NT2/D1 (cell line): ENCODE measurements around the gene BMP6.

ENCODE experiments used
- DNase-seq: peaks from one replicate; pipeline ENCODE4 v3.0.0-alpha.2; 2011; ENCODE audit warnings: low read depth, low spot score
- H3K27me3 ChIP-seq: 2 replicates; pipeline ENCODE4 v1.6.0; 2011; ENCODE audit warnings: mild to moderate bottlenecking; ENCODE audit not compliant: insufficient read length, insufficient read depth
- H3K36me3 ChIP-seq: 2 replicates; pipeline ENCODE4 v1.6.1; 2011; ENCODE audit warnings: mild to moderate bottlenecking, low read length, mixed read lengths; ENCODE audit not compliant: insufficient read depth, insufficient read length
- H3K4me1 ChIP-seq: 2 replicates; pipeline ENCODE4 v1.5.1; 2011; ENCODE audit not compliant: insufficient read depth, insufficient read length
- H3K4me3 ChIP-seq: 2 replicates; pipeline ENCODE4 v1.5.1; 2011; ENCODE audit warnings: low read depth; ENCODE audit not compliant: insufficient read length
- H3K9ac ChIP-seq: 2 replicates; pipeline ENCODE4 v1.6.0; 2011; ENCODE audit warnings: low read depth; ENCODE audit not compliant: insufficient read length
- H3K9me3 ChIP-seq: 2 replicates; pipeline ENCODE4 v1.5.1; 2011; ENCODE audit warnings: mild to moderate bottlenecking, low read length; ENCODE audit not compliant: insufficient read depth
- SUZ12 ChIP-seq: IDR thresholded peaks from 2 replicates; pipeline ENCODE4 v1.6.1; 2011; ENCODE audit not compliant: insufficient read length, insufficient read depth; ENCODE audit errors: extremely low read depth
- YY1 ChIP-seq: IDR thresholded peaks from 2 replicates; pipeline ENCODE4 v1.6.1; 2011; ENCODE audit not compliant: insufficient read length, insufficient read depth
- ZNF274 ChIP-seq: IDR thresholded peaks from 2 replicates; pipeline ENCODE4 v1.6.1; 2011; ENCODE audit warnings: mild to moderate bottlenecking, low read depth, low read length

Gene BMP6

DNA sequence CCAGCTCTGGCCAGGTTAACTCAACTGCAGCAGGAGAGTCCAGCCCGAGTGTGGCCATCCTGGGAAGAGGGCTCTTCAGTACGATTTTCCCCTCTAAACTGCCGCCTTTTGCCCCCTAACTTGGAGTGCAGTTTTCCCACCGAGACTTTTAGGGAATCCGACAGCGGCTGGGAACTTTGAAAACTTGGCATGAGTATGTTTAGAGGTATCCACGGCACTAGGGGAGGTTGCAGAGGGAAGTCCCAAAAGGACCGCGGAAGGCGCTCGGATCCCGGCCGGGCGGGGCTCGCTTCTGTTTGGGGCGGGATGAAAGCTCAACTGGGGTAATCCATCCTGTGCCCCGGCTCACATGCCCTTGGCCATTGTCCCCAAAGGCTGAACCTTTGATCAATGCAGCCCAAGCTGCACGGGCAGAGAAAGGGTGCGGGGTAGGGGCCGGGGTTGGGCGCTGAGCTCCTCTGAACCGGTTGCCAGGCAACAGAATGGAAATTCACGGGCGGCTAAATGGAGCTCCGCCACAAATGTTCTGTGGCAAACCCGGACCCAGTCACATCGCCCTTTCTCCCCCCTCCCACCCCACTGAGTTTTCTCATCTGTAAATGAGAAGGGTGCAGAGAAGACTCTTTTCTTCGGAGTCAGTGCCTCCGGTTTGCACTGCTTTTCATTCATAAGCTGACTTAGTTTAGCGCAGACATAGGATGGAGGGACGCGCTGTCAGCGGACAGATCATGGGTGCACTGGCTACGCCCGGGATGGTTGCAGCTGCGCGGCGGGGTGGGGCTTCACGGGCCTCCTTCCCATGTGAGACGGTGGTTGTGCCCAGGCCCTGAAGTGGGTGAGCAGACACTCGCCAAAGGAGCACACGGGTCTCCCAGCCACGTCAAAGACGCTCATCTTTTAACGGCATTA lies 2.3 kb downstream of the BMP6 start:
- Histone ChIP-seq H3K4me1 (no peaks in the 10 kb centered on the region), H3K4me3 (peak overlapping the region; percentile 47), H3K36me3 (no peaks in the 10 kb centered on the region), H3K27me3 (peaks cover 68% of the 10 kb centered on the region), H3K9ac (peak overlapping the region; percentile 74), H3K9me3 (no peaks in the 10 kb centered on the region)
- no peak for TF ChIP-seq YY1
- TF ChIP-seq SUZ12 = no peak
- no peak for DNase-seq

DNA sequence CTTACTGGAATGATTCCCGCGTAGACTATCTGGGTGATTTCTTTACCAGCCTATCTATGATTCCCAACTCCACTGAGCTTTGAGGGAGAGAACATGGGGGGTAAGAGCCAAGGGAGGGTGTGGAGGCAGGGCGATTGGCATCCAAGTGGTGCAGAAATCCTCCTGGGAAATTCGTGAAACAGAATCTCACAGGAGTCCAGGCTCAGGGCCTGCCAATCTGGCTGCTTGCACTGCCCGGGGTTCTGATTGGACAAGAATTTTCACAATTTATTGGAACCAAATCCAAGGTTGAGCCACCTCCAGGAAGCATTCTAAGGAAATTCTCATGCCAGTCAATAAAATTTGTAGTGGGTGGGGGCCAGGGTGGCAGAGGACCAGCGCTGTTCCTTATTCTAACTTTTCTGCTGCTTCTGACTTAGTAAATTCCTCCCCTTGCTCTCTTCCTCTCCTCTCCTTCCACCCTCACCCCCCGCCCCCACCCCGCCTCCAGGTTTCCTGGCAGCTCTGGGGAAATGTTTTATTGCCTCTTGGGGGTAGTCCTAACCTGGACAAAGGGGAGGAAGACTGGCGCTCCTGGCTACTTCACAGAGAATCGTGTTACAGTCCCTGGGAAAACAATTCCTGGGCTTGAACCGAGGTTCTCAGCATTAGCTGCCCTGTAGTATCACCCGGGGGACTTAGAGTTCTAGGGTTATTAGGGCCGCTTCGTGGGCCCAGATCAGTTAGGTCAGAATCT lies 3.1 kb downstream of the BMP6 start:
- TF ChIP-seq SUZ12 (no peak), ZNF274 (no peak), YY1 (no peak)
- no peaks in the 10 kb centered on the region for H3K4me1 ChIP-seq
- no peaks in the 10 kb centered on the region for H3K9me3 ChIP-seq
- no peaks in the 10 kb centered on the region for H3K36me3 ChIP-seq
- H3K4me3 ChIP-seq = peak overlapping the region; percentile 47
- H3K9ac ChIP-seq = peak overlapping the region; percentile 10
- H3K27me3 ChIP-seq = peaks cover 59% of the 10 kb centered on the region
- no peak for DNase-seq

- Histone ChIP-seq H3K27me3 (peaks cover 48% of the 10 kb centered on the region), H3K9ac (peak overlapping the region; percentile 3)
Observed at GRCh38 chr6:7730001-7730783, 4.3 kb downstream of the BMP6 start.

GRCh38 chr6:7730784-7731227 lies 4.9 kb downstream of the BMP6 start:
- no peaks in the 10 kb centered on the region for H3K9me3 ChIP-seq
- no peaks in the 10 kb centered on the region for H3K36me3 ChIP-seq
- no peak for DNase-seq
- H3K27me3 ChIP-seq = peaks cover 42% of the 10 kb centered on the region
- TF ChIP-seq SUZ12 (no peak), YY1 (no peak), ZNF274 (no peak)
- no peak overlapping the region for H3K9ac ChIP-seq
- H3K4me1 ChIP-seq = no peaks in the 10 kb centered on the region
- no peak overlapping the region for H3K4me3 ChIP-seq

More at GRCh38 chr6:7730001-7730783, 4.3 kb downstream of the BMP6 start:
- no peak for TF ChIP-seq YY1
- TF ChIP-seq SUZ12 = no peak
- TF ChIP-seq ZNF274 = no peak
- no peaks in the 10 kb centered on the region for H3K9me3 ChIP-seq
- H3K4me3 ChIP-seq = no peak overlapping the region
- DNase-seq = no peak
- H3K4me1 ChIP-seq = no peaks in the 10 kb centered on the region
- no peaks in the 10 kb centered on the region for H3K36me3 ChIP-seq

DNA sequence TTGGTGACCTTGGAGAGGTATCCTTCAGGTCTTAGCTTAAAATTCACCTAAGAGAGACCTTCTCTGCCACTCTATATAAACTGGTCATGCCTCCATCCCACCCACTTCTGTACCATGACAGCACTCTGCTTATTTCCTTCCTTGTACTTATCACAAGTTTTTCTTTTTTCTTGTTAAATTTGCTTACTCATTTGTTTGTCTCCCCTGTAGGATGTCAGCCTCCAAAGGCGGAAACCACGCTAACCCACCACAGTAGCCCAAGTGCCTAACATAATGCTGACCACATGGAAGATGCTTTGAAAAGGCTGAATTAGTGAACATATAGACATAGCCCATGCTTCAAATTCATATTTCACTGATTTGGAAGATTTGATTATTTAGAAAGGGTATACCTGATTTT lies 5.4 kb downstream of the BMP6 start:
- Histone ChIP-seq H3K36me3 (no peaks in the 10 kb centered on the region), H3K9ac (no peak overlapping the region), H3K27me3 (peaks cover 37% of the 10 kb centered on the region), H3K9me3 (no peaks in the 10 kb centered on the region), H3K4me3 (no peak overlapping the region), H3K4me1 (no peaks in the 10 kb centered on the region)
- no peak for DNase-seq
- no peak for TF ChIP-seq ZNF274
- TF ChIP-seq YY1 = no peak

GRCh38 chr6:7732228-7732627 lies 6.3 kb downstream of the BMP6 start:
- DNase-seq = no peak
- TF ChIP-seq SUZ12 (no peak), YY1 (no peak)
- Histone ChIP-seq H3K27me3 (peaks cover 27% of the 10 kb centered on the region), H3K9me3 (no peaks in the 10 kb centered on the region), H3K36me3 (no peaks in the 10 kb centered on the region), H3K4me3 (no peak overlapping the region), H3K9ac (no peak overlapping the region), H3K4me1 (no peaks in the 10 kb centered on the region)
